Breast epithelium (tissue), 3 donors: ENCODE measurements around the gene OMA1.

Source experiments
- POLR2A ChIP-seq: fragments of 450-650 bp; IDR thresholded peaks from one replicate; pipeline ENCODE4 v1.6.1; 2016; ENCODE audit warnings: antibody characterized with exemption, mild to moderate bottlenecking, moderate library complexity
- POLR2AphosphoS5 ChIP-seq, 3 donors: sonication (generic); formaldehyde crosslinking; IDR thresholded peaks; one replicate each; pipeline ENCODE4 v1.6.1; 2017; ENCODE audit warnings: antibody characterized with exemption in 3 of 3

GRCh38 chr1:58583496-58583895 is 37.0 kb upstream of the OMA1 start:
- TF ChIP-seq POLR2A (no peak), POLR2AphosphoS5 (IDR thresholded peaks at IDR 0.05) (no peak)
